HG02852 (cell line): ENCODE results near the gene DNA2.

ENCODE experiments used
- ATAC-seq: cut with Tn5 transposase; IDR thresholded peaks from one replicate; pipeline ENCODE4 v1.9.1; 2021; ENCODE audit warnings: mild to moderate bottlenecking, moderate library complexity; ENCODE audit not compliant: unreplicated experiment

DNA2 gene

DNA sequence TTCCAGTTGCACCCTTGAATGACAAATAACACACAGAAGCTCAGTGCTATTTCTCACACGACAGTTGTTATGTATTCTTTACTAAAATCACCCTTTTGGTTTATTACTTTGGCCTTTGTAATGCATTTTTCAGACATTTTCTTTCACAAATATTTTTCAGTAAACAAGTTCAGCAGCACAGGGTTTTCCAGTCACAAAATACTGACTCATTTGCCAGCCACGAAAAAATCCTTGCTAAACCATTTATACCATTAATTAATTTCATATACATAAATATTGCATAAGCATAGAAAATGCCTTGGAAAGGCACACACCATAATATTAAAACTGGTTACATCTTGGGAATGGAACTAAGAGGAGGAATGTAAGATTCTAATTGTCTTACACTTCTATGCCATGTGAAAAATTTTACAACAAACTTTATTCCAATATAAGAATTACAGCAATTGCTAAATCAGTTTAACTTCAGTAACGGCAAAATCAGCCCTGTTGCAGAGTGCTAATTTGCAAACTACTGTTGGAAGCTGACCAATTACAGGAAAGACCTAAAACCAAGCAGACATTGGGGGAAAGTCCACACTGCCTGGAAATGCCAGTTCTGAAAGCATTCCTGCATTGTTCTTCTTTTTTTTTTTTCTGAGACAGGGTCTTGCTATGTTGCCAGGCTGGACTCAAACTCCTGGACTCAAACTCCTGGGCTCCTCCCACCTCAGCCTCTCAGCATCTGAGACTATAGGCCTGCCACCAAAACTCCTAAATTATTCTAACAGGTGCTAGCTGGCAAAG is 107.5 kb downstream of the DNA2 start:
- ATAC-seq: no peak
